ENCODE data around the gene PCDH8.

PCDH8 gene

GRCh38 chr13:52798770-52799430, 49.5 kb downstream of the PCDH8 start:
- DNase-seq (ENCODE audit: extremely low spot score) = no peak
- POLR2A ChIA-PET = no interaction called here

GRCh38 chr13:52797176-52797575, 51.3 kb downstream of the PCDH8 start:
- no peak for DNase-seq (ENCODE audit: extremely low spot score)
- CTCF ChIA-PET = interaction anchor here (0.8 to 3.6 kb wide), 6 partner anchors 11 to 187 kb away, joined by 3 to 24 read pairs (median 3); no protein-coding TSS in a partner anchor
- TF ChIP-seq CTCF (IDR thresholded peaks at IDR 0.05; ENCODE audit: control extremely low read depth, extremely low read depth, low read depth, missing control alignments) = no peak
- POLR2A ChIA-PET = no interaction called here

More at GRCh38 chr13:52798770-52799430, 49.5 kb downstream of the PCDH8 start:
- CTCF ChIA-PET = interaction anchor here (3.6 kb wide), 1 partner anchor 9 kb away, joined by 24 read pairs; no protein-coding TSS in a partner anchor
- TF ChIP-seq CTCF (IDR thresholded peaks at IDR 0.05; ENCODE audit: control extremely low read depth, extremely low read depth, low read depth, missing control alignments) = no peak

GRCh38 chr13:52794589-52794988, 53.9 kb downstream of the PCDH8 start:
- ChIA-PET CTCF (interaction anchor here (0.9 to 2.8 kb wide), 3 partner anchors 11 to 225 kb away, joined by 3 to 15 read pairs (median 5); no protein-coding TSS in a partner anchor), POLR2A (no interaction called here)
- no peak for TF ChIP-seq CTCF (IDR thresholded peaks at IDR 0.05; ENCODE audit: control extremely low read depth, extremely low read depth, low read depth, missing control alignments)
- no peak for DNase-seq (ENCODE audit: extremely low spot score)

- POLR2A ChIA-PET = no interaction called here
- CTCF ChIA-PET = interaction anchor here (0.9 to 2.8 kb wide), 3 partner anchors 10 to 224 kb away, joined by 3 to 15 read pairs (median 5); no protein-coding TSS in a partner anchor
- no peak for TF ChIP-seq CTCF (IDR thresholded peaks at IDR 0.05; ENCODE audit: control extremely low read depth, extremely low read depth, low read depth, missing control alignments)
Observed at GRCh38 chr13:52793515-52794061, 54.9 kb downstream of the PCDH8 start.

More at GRCh38 chr13:52793515-52794061, 54.9 kb downstream of the PCDH8 start:
- no peak for DNase-seq (ENCODE audit: extremely low spot score)
